ENCODE results near the gene B3GNT5. TPM values are rescaled to one million over a fixed set of nuclear protein-coding genes. Genes with fewer than 3 reads are reported as not detected.

B3GNT5 gene
- total RNA-seq, 1 experiment from 2014 or later, result 22.5 TPM

- DNase-seq (ENCODE audit: low read depth), result no peak
Measured at GRCh38 chr3:183265157-183265642, 12.1 kb downstream of the B3GNT5 start.

DNA sequence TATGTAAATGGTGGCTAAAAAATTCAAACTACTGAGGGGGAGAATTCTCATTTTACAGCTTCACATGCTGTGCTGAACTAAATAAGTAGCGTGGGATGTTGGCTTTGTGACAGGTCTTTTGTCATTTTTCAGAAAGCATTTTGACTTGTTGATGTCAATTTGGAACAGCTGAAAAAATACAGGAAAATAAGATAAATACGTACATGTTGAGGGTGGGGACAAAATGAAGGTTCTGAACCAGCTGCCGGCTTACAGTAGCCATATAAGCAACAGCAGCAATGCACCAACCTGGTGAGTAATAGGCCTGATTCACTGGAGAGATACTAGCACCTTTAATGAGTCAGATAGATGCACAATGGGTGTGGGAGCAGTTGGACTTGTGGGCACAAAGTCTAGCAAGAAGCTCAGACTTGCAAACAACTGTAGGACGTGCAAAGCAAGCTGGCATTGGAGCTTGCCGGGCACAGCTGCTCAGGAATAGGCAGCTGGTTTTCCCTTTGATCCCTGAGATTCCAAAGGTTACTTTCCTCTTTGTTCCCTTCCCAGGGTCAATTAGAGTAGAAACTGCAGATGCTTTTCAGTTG lies 12.9 kb downstream of the B3GNT5 start:
- DNase-seq (ENCODE audit: low read depth), result peak; percentile 99

GRCh38 chr3:183266454-183266853 lies 13.4 kb downstream of the B3GNT5 start:
- no peak for DNase-seq (ENCODE audit: low read depth)

- no peak for DNase-seq (ENCODE audit: low read depth)
Measured at GRCh38 chr3:183267140-183267539, 14.1 kb downstream of the B3GNT5 start.

DNA sequence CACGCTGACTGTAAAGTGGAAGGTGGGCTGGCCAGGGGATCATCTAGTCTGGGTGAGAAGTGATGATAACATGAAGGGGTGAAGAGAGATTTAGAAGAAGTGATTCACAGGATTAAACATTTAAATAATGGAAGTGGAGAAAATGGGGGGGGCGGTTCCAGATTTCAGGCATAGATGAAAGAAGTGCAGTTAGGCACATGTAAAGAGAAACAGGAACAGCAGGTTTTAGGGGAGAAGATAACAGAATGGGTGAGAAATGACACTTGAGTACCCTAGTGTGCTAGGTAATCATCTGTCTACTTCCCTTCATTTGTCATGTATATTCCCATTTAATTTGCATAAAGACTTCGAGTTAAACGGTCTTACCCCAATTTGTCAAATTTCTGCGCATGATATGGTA lies 15.3 kb downstream of the B3GNT5 start:
- DNase-seq (ENCODE audit: low read depth), result no peak

- no peak for DNase-seq (ENCODE audit: low read depth)
Measured at GRCh38 chr3:183269345-183269744, 16.3 kb downstream of the B3GNT5 start.

DNA sequence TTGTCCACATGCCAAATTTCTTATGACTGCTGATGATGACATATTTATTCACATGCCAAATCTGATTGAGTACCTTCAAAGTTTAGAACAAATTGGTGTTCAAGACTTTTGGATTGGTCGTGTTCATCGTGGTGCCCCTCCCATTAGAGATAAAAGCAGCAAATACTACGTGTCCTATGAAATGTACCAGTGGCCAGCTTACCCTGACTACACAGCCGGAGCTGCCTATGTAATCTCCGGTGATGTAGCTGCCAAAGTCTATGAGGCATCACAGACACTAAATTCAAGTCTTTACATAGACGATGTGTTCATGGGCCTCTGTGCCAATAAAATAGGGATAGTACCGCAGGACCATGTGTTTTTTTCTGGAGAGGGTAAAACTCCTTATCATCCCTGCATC lies 17.3 kb downstream of the B3GNT5 start:
- no peak for DNase-seq (ENCODE audit: low read depth)

DNA sequence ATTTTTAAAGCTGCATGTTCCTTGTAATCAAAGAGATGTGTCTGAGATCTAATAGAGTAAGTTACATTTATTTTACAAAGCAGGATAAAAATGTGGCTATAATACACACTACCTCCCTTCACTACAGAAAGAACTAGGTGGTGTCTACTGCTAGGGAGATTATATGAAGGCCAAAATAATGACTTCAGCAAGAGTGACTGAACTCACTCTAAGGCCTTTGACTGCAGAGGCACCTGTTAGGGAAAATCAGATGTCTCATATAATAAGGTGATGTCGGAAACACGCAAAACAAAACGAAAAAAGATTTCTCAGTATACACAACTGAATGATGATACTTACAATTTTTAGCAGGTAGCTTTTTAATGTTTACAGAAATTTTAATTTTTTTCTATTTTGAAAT lies 19.1 kb downstream of the B3GNT5 start:
- no peak for DNase-seq (ENCODE audit: low read depth)

- no peak for DNase-seq (ENCODE audit: low read depth)
Measured at GRCh38 chr3:183272791-183273190, 19.7 kb downstream of the B3GNT5 start.

DNA sequence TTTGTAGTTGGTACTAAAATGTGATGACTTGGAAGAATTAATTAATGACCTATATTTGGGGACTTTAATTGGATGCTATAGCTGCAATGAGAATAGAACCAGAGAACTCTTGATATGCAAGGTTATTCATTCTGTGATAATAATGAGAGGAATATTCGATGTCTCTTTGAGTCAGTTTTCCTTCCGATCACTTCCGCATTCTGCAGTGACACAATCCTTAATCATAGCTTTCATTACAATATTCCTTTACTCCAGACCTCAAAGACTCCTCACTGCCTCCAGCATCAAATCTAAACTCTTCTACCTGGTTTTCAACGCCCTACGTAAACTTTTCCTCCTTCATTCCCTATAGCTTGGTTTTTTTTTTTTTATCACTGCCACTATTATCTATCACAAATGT lies 21.6 kb downstream of the B3GNT5 start:
- DNase-seq (ENCODE audit: low read depth), result peak; percentile 86

DNA sequence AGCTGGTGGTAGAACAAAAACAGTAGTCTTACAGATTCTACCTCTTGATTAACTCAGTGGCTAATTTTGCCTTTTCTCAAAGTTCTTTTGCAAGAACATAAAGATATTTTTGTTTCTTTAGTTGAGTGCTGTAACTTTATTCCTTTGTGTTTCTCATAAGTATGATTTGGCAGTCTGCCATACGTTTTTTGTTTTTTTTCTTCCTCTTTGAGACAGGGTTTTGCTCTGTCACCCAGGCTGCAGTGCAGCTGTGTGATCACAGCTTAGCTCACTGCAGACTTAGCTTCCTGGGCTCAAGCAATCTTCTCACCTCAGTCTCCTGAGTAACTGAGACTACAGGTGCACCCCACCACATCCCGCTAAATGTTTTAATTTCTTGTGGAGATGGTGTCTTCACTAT lies 22.4 kb downstream of the B3GNT5 start:
- peak; percentile 69 for DNase-seq (ENCODE audit: low read depth)

DNA sequence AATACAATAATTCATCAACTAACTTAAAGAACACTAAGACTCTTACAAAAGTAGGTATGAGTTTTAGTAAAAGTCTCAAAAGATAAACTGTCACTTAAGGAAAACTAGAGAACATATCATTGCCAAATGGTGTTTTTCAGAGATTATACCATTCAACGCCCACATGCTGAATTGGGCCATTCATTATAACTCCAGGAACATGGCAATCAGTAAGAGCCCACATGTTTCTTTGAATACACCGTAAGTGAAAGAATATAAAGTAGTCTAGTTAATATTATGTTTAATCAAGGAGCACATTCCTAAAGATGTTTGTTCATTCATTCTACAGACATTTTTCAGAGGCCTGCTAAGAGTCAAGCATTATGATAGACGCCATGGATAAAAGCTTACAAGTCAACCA lies 22.9 kb downstream of the B3GNT5 start:
- no peak for DNase-seq (ENCODE audit: low read depth)

DNA sequence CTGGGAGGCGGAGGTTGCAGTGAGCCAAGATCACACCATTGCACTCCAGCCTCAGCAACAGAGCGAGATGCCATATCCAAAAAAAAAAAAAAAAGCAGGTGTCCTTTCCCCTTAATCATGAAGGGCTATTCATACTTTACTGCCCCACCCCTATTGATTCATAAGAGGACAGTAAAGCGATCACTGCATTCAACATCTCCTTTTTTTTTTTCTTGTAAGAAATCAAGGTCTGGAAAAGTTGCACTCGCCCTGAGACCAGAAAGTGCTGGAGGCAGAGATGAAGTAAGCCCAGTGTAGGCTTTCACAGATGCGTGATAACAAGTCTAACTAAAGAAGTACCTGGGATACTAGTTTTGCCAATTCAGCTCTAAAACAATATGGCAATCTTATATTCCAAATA lies 24.2 kb downstream of the B3GNT5 start:
- DNase-seq (ENCODE audit: low read depth), result no peak

DNA sequence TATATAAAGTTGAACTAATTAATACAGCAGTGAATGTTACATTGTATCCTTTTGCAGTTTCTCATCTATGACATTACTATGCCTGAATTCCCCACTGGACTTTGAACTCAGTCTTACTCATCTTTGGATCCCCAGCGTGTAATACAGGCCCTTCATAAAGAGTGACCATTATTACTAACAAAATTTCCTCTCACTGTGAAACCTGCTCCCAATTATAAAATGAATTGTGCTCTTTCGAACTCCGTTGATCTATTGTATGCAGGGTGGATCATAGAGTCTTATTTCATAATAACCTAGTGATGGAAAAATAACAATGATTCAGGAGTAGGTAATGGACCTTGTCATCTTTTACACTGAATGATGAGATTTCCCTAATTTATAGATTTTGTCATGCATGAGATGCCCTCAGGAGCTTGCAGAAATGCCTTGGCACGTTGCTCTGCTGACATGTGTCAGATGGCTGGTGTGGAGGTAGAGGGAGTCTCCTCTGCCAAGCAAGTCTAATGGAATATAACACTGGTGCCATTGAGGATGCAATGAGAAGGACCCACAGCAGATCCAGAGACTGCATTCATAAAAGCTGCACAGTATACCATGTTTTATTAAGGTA lies 25.5 kb downstream of the B3GNT5 start:
- DNase-seq (ENCODE audit: low read depth), result no peak

DNA sequence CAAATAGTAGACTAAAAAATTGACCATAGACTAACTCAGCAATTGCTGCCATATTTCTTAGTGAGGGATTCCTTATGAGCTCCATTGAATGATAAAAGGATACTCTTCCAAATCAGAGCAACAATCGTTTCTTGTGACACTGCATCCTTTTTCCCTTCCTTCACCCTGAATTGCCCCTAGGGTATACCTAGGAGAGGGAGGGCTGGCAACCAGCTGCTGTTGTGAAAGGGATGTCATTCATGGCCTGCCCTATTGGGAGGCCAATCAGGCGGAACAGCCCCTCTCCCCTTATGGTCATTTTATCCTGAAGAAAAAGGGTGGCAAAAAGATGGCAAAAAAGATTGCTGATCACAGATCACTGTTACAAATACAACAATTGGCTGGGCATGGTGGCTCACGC lies 26.3 kb downstream of the B3GNT5 start:
- DNase-seq (ENCODE audit: low read depth), result no peak

- peak; percentile 91 for DNase-seq (ENCODE audit: low read depth)
Measured at GRCh38 chr3:183281126-183281797, 28.2 kb downstream of the B3GNT5 start.

GRCh38 chr3:183283886-183284285 lies 30.8 kb downstream of the B3GNT5 start:
- DNase-seq (ENCODE audit: low read depth), result no peak

- no peak for DNase-seq (ENCODE audit: low read depth)
Measured at GRCh38 chr3:183284570-183284969, 31.5 kb downstream of the B3GNT5 start.

GRCh38 chr3:183285318-183285717 lies 32.3 kb downstream of the B3GNT5 start:
- no peak for DNase-seq (ENCODE audit: low read depth)

- peak; percentile 100 for DNase-seq (ENCODE audit: low read depth)
Measured at GRCh38 chr3:183285828-183286457, 32.9 kb downstream of the B3GNT5 start.

DNA sequence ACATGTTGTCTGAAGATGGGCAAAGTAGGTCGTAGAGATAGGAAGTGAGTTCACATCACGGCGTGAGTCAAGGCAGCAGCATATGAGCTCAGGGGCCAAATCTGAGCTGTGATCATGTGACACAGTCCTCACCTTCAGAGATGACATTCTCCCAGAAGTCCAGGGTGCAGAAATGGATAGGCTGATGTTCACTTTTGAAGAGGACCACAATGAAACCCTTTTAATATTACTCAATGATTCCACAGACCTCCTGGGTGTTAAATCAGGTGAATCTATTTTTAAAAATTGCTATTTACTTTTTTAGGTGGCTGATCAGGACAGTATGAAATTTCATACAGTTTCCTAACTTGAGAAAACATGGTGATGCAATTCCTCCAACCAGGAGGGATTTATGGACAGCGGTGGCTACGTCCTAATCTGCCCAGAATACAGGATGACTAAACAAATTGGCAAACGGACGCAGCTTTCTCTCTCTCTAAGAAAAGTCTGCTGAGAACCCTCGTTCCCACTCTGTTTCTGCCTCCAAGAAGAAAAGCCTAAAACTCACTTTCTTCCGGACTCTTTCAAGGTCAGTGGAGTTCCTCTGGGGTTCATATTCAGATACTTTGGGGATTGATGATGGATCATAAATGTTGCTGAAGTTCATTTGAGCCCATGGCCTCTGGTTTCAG lies 34.4 kb downstream of the B3GNT5 start:
- peak; percentile 83 for DNase-seq (ENCODE audit: low read depth)

GRCh38 chr3:183288117-183288516 lies 35.1 kb downstream of the B3GNT5 start:
- DNase-seq (ENCODE audit: low read depth), result no peak
